ENCODE data around the gene EPHB1.

Gene EPHB1

GRCh38 chr3:135239615-135239884 is 444.5 kb downstream of the EPHB1 start:
- Histone ChIP-seq H3K4me3 (ENCODE audit: low read depth in 1 of 5, low read length in 5 of 5) (no peak overlapping the region), H3K4me1 (ENCODE audit: control insufficient read depth in 5 of 5, insufficient read depth in 5 of 5, low read length in 5 of 5) (no peaks in the 10 kb centered on the region), H3K27me3 (ENCODE audit: control insufficient read depth in 5 of 5, insufficient read depth in 4 of 5, low read length in 5 of 5) (no peaks in the 10 kb centered on the region), H3K36me3 (ENCODE audit: control insufficient read depth in 5 of 5, insufficient read depth in 5 of 5, low read length in 5 of 5) (no peaks in the 10 kb centered on the region), H3K27ac (ENCODE audit: low read depth, low read length) (no peak overlapping the region), H3K9ac (ENCODE audit: low read length in 5 of 5) (no peak overlapping the region), H3K9me3 (ENCODE audit: control insufficient read depth in 5 of 5, low read length in 5 of 5) (no peaks in the 10 kb centered on the region)

GRCh38 chr3:135240426-135240825 is 445.4 kb downstream of the EPHB1 start:
- no peaks in the 10 kb centered on the region for H3K9me3 ChIP-seq (ENCODE audit: control insufficient read depth in 5 of 5, low read length in 5 of 5)
- no peaks in the 10 kb centered on the region for H3K4me1 ChIP-seq (ENCODE audit: control insufficient read depth in 5 of 5, insufficient read depth in 5 of 5, low read length in 5 of 5)
- no peaks in the 10 kb centered on the region for H3K36me3 ChIP-seq (ENCODE audit: control insufficient read depth in 5 of 5, insufficient read depth in 5 of 5, low read length in 5 of 5)
- no peaks in the 10 kb centered on the region for H3K27me3 ChIP-seq (ENCODE audit: control insufficient read depth in 5 of 5, insufficient read depth in 4 of 5, low read length in 5 of 5)
- H3K4me3 ChIP-seq (ENCODE audit: low read depth in 1 of 5, low read length in 5 of 5) = no peak overlapping the region
- no peak overlapping the region for H3K27ac ChIP-seq (ENCODE audit: low read depth, low read length)
- H3K9ac ChIP-seq (ENCODE audit: low read length in 5 of 5) = no peak overlapping the region

- no peaks in the 10 kb centered on the region for H3K4me1 ChIP-seq (ENCODE audit: control insufficient read depth in 5 of 5, insufficient read depth in 5 of 5, low read length in 5 of 5)
- H3K36me3 ChIP-seq (ENCODE audit: control insufficient read depth in 5 of 5, insufficient read depth in 5 of 5, low read length in 5 of 5) = no peaks in the 10 kb centered on the region
- H3K4me3 ChIP-seq (ENCODE audit: low read depth in 1 of 5, low read length in 5 of 5) = no peak overlapping the region
- no peak overlapping the region for H3K27ac ChIP-seq (ENCODE audit: low read depth, low read length)
- no peaks in the 10 kb centered on the region for H3K27me3 ChIP-seq (ENCODE audit: control insufficient read depth in 5 of 5, insufficient read depth in 4 of 5, low read length in 5 of 5)
- H3K9ac ChIP-seq (ENCODE audit: low read length in 5 of 5) = no peak overlapping the region
- no peaks in the 10 kb centered on the region for H3K9me3 ChIP-seq (ENCODE audit: control insufficient read depth in 5 of 5, low read length in 5 of 5)
These were observed 447.2 kb downstream of the EPHB1 start for GRCh38 chr3:135242285-135242684.

- no peaks in the 10 kb centered on the region for H3K36me3 ChIP-seq (ENCODE audit: control insufficient read depth in 5 of 5, insufficient read depth in 5 of 5, low read length in 5 of 5)
- H3K9me3 ChIP-seq (ENCODE audit: control insufficient read depth in 5 of 5, low read length in 5 of 5) = no peaks in the 10 kb centered on the region
- no peaks in the 10 kb centered on the region for H3K4me1 ChIP-seq (ENCODE audit: control insufficient read depth in 5 of 5, insufficient read depth in 5 of 5, low read length in 5 of 5)
- no peaks in the 10 kb centered on the region for H3K27me3 ChIP-seq (ENCODE audit: control insufficient read depth in 5 of 5, insufficient read depth in 4 of 5, low read length in 5 of 5)
- no peak overlapping the region for H3K27ac ChIP-seq (ENCODE audit: low read depth, low read length)
- H3K9ac ChIP-seq (ENCODE audit: low read length in 5 of 5) = no peak overlapping the region
- no peak overlapping the region for H3K4me3 ChIP-seq (ENCODE audit: low read depth in 1 of 5, low read length in 5 of 5)
These were observed 448.6 kb downstream of the EPHB1 start for GRCh38 chr3:135243616-135244015.

- H3K27ac ChIP-seq (ENCODE audit: low read depth, low read length) = no peak overlapping the region
- no peak overlapping the region for H3K4me3 ChIP-seq (ENCODE audit: low read depth in 1 of 5, low read length in 5 of 5)
- no peaks in the 10 kb centered on the region for H3K27me3 ChIP-seq (ENCODE audit: control insufficient read depth in 5 of 5, insufficient read depth in 4 of 5, low read length in 5 of 5)
- no peaks in the 10 kb centered on the region for H3K36me3 ChIP-seq (ENCODE audit: control insufficient read depth in 5 of 5, insufficient read depth in 5 of 5, low read length in 5 of 5)
- no peaks in the 10 kb centered on the region for H3K9me3 ChIP-seq (ENCODE audit: control insufficient read depth in 5 of 5, low read length in 5 of 5)
- H3K4me1 ChIP-seq (ENCODE audit: control insufficient read depth in 5 of 5, insufficient read depth in 5 of 5, low read length in 5 of 5) = no peaks in the 10 kb centered on the region
- no peak overlapping the region for H3K9ac ChIP-seq (ENCODE audit: low read length in 5 of 5)
These were observed 451.0 kb downstream of the EPHB1 start for GRCh38 chr3:135246027-135246426.

GRCh38 chr3:135248213-135248612 is 453.2 kb downstream of the EPHB1 start:
- Histone ChIP-seq H3K4me1 (ENCODE audit: control insufficient read depth in 5 of 5, insufficient read depth in 5 of 5, low read length in 5 of 5) (no peaks in the 10 kb centered on the region), H3K4me3 (ENCODE audit: low read depth in 1 of 5, low read length in 5 of 5) (no peak overlapping the region), H3K9me3 (ENCODE audit: control insufficient read depth in 5 of 5, low read length in 5 of 5) (no peaks in the 10 kb centered on the region), H3K27me3 (ENCODE audit: control insufficient read depth in 5 of 5, insufficient read depth in 4 of 5, low read length in 5 of 5) (no peaks in the 10 kb centered on the region), H3K36me3 (ENCODE audit: control insufficient read depth in 5 of 5, insufficient read depth in 5 of 5, low read length in 5 of 5) (no peaks in the 10 kb centered on the region), H3K27ac (ENCODE audit: low read depth, low read length) (no peak overlapping the region), H3K9ac (ENCODE audit: low read length in 5 of 5) (no peak overlapping the region)

- Histone ChIP-seq H3K9ac (ENCODE audit: low read length in 5 of 5) (no peak overlapping the region), H3K27me3 (ENCODE audit: control insufficient read depth in 5 of 5, insufficient read depth in 4 of 5, low read length in 5 of 5) (no peaks in the 10 kb centered on the region), H3K4me3 (ENCODE audit: low read depth in 1 of 5, low read length in 5 of 5) (no peak overlapping the region), H3K27ac (ENCODE audit: low read depth, low read length) (no peak overlapping the region), H3K36me3 (ENCODE audit: control insufficient read depth in 5 of 5, insufficient read depth in 5 of 5, low read length in 5 of 5) (no peaks in the 10 kb centered on the region), H3K4me1 (ENCODE audit: control insufficient read depth in 5 of 5, insufficient read depth in 5 of 5, low read length in 5 of 5) (no peaks in the 10 kb centered on the region), H3K9me3 (ENCODE audit: control insufficient read depth in 5 of 5, low read length in 5 of 5) (no peaks in the 10 kb centered on the region)
These were observed 454.1 kb downstream of the EPHB1 start for GRCh38 chr3:135249186-135249585.

- no peaks in the 10 kb centered on the region for H3K27me3 ChIP-seq (ENCODE audit: control insufficient read depth in 5 of 5, insufficient read depth in 4 of 5, low read length in 5 of 5)
- no peaks in the 10 kb centered on the region for H3K36me3 ChIP-seq (ENCODE audit: control insufficient read depth in 5 of 5, insufficient read depth in 5 of 5, low read length in 5 of 5)
- no peaks in the 10 kb centered on the region for H3K4me1 ChIP-seq (ENCODE audit: control insufficient read depth in 5 of 5, insufficient read depth in 5 of 5, low read length in 5 of 5)
- H3K4me3 ChIP-seq (ENCODE audit: low read depth in 1 of 5, low read length in 5 of 5) = no peak overlapping the region
- H3K27ac ChIP-seq (ENCODE audit: low read depth, low read length) = no peak overlapping the region
- no peaks in the 10 kb centered on the region for H3K9me3 ChIP-seq (ENCODE audit: control insufficient read depth in 5 of 5, low read length in 5 of 5)
- H3K9ac ChIP-seq (ENCODE audit: low read length in 5 of 5) = no peak overlapping the region
These were observed 463.9 kb downstream of the EPHB1 start for GRCh38 chr3:135258916-135259315.

GRCh38 chr3:135260025-135260424 is 465.0 kb downstream of the EPHB1 start:
- Histone ChIP-seq H3K27ac (ENCODE audit: low read depth, low read length) (no peak overlapping the region), H3K9me3 (ENCODE audit: control insufficient read depth in 5 of 5, low read length in 5 of 5) (no peaks in the 10 kb centered on the region), H3K4me3 (ENCODE audit: low read depth in 1 of 5, low read length in 5 of 5) (no peak overlapping the region), H3K4me1 (ENCODE audit: control insufficient read depth in 5 of 5, insufficient read depth in 5 of 5, low read length in 5 of 5) (no peaks in the 10 kb centered on the region), H3K9ac (ENCODE audit: low read length in 5 of 5) (no peak overlapping the region), H3K36me3 (ENCODE audit: control insufficient read depth in 5 of 5, insufficient read depth in 5 of 5, low read length in 5 of 5) (no peaks in the 10 kb centered on the region), H3K27me3 (ENCODE audit: control insufficient read depth in 5 of 5, insufficient read depth in 4 of 5, low read length in 5 of 5) (no peaks in the 10 kb centered on the region)

GRCh38 chr3:135261214-135261775 is 466.2 kb downstream of the EPHB1 start:
- Histone ChIP-seq H3K27ac (ENCODE audit: low read depth, low read length) (no peak overlapping the region), H3K4me3 (ENCODE audit: low read depth in 1 of 5, low read length in 5 of 5) (no peak overlapping the region), H3K36me3 (ENCODE audit: control insufficient read depth in 5 of 5, insufficient read depth in 5 of 5, low read length in 5 of 5) (no peaks in the 10 kb centered on the region), H3K9me3 (ENCODE audit: control insufficient read depth in 5 of 5, low read length in 5 of 5) (no peaks in the 10 kb centered on the region), H3K9ac (ENCODE audit: low read length in 5 of 5) (no peak overlapping the region), H3K4me1 (ENCODE audit: control insufficient read depth in 5 of 5, insufficient read depth in 5 of 5, low read length in 5 of 5) (no peaks in the 10 kb centered on the region), H3K27me3 (ENCODE audit: control insufficient read depth in 5 of 5, insufficient read depth in 4 of 5, low read length in 5 of 5) (no peaks in the 10 kb centered on the region)

GRCh38 chr3:135261916-135262315 is 466.9 kb downstream of the EPHB1 start:
- H3K27me3 ChIP-seq (ENCODE audit: control insufficient read depth in 5 of 5, insufficient read depth in 4 of 5, low read length in 5 of 5) = no peaks in the 10 kb centered on the region
- H3K27ac ChIP-seq (ENCODE audit: low read depth, low read length) = no peak overlapping the region
- no peaks in the 10 kb centered on the region for H3K9me3 ChIP-seq (ENCODE audit: control insufficient read depth in 5 of 5, low read length in 5 of 5)
- no peak overlapping the region for H3K4me3 ChIP-seq (ENCODE audit: low read depth in 1 of 5, low read length in 5 of 5)
- no peak overlapping the region for H3K9ac ChIP-seq (ENCODE audit: low read length in 5 of 5)
- H3K4me1 ChIP-seq (ENCODE audit: control insufficient read depth in 5 of 5, insufficient read depth in 5 of 5, low read length in 5 of 5) = no peaks in the 10 kb centered on the region
- H3K36me3 ChIP-seq (ENCODE audit: control insufficient read depth in 5 of 5, insufficient read depth in 5 of 5, low read length in 5 of 5) = no peaks in the 10 kb centered on the region

Measured in subcutaneous abdominal adipose tissue (tissue), 5 donors.